ENCODE measurements around the gene MED22.

GRCh38 chr9:133385452-133385851 is 37.5 kb upstream of the MED22 start:
- TF ChIP-seq CTCF (IDR thresholded peaks at IDR 0.05 in 8 of 11, conservative IDR thresholded peaks at IDR 0.05 in 3 of 11) (no peak), POLR2A (IDR thresholded peaks at IDR 0.05) (no peak)

Measured in spleen (tissue), 7 donors.